ENCODE data around the gene KIAA1217.

KIAA1217 gene

DNA sequence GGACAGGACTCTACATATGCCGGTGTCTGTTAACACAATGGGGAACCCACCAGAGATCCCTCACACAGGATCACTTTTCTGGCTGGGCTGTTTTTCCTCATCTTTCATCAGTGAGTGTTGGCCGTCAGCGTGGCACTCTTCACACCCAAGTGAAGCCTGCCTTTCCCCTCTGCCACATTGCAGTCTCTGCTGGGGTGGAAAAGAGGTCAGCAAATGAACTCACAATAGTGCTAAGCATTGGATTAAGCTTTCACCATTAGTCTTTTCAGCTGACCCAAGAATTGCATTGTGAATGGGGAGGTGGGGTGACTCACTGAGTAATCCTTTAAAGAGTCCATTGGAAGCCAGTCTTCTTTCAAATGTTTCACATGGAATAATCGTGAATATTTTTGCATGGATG, 143.0 kb downstream of the KIAA1217 start:
- TF ChIP-seq, protein P1, sequence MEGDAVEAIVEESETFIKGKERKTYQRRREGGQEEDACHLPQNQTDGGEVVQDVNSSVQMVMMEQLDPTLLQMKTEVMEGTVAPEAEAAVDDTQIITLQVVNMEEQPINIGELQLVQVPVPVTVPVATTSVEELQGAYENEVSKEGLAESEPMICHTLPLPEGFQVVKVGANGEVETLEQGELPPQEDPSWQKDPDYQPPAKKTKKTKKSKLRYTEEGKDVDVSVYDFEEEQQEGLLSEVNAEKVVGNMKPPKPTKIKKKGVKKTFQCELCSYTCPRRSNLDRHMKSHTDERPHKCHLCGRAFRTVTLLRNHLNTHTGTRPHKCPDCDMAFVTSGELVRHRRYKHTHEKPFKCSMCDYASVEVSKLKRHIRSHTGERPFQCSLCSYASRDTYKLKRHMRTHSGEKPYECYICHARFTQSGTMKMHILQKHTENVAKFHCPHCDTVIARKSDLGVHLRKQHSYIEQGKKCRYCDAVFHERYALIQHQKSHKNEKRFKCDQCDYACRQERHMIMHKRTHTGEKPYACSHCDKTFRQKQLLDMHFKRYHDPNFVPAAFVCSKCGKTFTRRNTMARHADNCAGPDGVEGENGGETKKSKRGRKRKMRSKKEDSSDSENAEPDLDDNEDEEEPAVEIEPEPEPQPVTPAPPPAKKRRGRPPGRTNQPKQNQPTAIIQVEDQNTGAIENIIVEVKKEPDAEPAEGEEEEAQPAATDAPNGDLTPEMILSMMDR (IDR thresholded peaks at IDR 0.05; ENCODE audit: borderline replicate concordance, insufficient read depth, low read depth, low read length): no peak
- H3K4me3 ChIP-seq (ENCODE audit: low read depth, low read length): no peak overlapping the region

DNA sequence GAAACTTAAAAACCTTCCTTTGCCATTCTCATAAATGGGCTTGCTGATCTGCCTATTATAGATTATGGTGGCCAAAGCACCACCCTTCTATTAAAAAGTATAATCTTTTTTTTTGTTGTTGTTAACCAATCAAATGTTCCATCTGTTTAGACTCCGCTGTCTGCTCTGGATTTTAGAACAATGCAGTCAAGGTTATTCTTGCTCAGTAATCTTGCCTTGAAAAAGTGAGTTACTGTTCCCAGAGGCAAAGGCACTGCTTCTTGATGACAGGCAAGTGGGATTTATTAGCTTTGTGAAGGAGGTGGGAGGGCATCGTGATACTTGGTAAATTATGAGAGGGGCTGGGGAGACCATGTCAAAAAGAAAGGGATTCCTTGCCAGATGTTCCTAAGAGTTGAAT, 143.5 kb downstream of the KIAA1217 start:
- TF ChIP-seq, protein P1 (IDR thresholded peaks at IDR 0.05; ENCODE audit: borderline replicate concordance, insufficient read depth, low read depth, low read length): no peak
- no peak overlapping the region for H3K4me3 ChIP-seq (ENCODE audit: low read depth, low read length)

DNA sequence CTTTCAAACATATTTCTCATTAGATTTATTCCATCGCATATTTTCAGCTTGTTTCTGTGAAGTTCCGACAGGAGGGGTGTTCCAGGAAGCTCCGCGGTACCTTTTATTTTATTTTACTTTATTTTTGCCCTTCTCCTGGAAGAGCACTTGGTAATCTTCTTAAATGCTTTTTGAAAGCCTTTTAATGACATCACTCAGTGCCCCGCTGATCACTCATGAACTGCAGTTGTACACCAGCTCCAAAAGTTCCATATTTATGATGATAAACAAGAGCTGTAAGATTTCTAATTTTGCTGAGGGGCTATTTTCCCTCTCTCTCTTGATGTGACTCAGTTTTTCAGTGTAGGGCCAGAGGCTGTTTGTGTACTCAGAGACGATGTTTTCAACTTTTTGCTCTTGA, 144.4 kb downstream of the KIAA1217 start:
- TF ChIP-seq, protein P1 (IDR thresholded peaks at IDR 0.05; ENCODE audit: borderline replicate concordance, insufficient read depth, low read depth, low read length): no peak
- no peak overlapping the region for H3K4me3 ChIP-seq (ENCODE audit: low read depth, low read length)

DNA sequence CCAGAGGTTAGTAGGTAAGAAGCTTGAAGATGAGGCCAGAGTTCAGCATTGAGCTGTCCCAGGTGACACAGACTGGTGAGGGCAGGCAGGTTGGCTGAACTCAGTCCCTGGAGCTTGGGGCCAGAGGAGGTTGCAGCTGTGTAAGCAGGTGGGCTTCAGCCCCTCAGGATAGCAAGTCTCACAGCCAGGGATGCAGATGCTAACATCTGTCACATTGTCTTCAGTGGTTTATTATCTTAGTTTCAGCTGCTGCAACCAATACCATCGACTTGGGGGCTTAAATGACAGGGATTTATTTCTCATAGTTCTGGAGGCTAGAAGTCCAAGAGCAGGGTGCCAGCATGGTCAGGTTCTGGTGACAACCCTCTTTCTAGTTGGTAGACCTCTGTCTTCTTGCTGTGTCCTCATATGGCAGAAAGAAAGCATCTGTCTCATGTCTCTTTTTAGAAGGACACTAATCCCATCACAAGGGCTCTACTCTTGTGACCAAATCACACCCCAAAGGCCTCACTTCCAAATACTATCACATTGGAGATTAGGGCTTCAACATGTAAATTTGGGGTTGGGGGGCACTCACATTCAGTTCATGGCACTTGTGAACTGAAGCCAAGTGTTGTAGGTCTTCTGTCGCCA, 146.2 kb downstream of the KIAA1217 start:
- TF ChIP-seq, protein P1 (IDR thresholded peaks at IDR 0.05; ENCODE audit: borderline replicate concordance, insufficient read depth, low read depth, low read length): no peak
- H3K4me3 ChIP-seq (ENCODE audit: low read depth, low read length): no peak overlapping the region

DNA sequence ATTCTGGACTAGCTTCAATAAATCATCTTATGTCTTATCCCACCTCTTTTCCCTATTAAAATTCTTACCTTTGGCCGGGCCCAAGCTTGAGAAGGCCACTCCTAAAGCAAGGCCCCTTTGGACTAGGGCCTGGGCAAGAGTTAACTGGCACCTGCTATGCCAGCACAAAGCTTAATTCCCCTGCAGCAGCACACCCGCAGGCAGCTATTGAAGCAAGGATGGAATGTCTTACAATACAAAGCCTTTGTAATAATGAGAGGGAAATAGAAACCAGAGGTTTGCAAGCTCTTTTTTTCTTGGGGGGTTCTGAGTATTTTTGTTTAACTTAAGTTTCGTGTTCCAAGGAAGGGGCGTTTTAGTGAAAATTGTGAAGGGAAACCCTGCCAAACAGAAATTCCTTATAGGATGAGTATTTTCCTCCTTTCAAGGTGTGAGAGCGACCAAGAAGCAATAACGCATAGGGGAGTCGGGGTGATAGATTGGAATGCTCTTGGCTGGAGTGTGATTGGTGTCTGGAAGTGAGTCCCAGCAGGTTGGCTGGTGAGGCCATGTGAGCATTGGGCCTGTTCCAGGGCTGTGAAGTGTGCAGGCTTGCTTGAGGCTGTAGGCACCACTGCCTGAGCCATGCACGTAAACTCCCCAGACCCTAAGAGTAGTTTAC, 148.5 kb downstream of the KIAA1217 start:
- TF ChIP-seq, protein P1 (IDR thresholded peaks at IDR 0.05; ENCODE audit: borderline replicate concordance, insufficient read depth, low read depth, low read length): no peak
- no peak overlapping the region for H3K4me3 ChIP-seq (ENCODE audit: low read depth, low read length)

DNA sequence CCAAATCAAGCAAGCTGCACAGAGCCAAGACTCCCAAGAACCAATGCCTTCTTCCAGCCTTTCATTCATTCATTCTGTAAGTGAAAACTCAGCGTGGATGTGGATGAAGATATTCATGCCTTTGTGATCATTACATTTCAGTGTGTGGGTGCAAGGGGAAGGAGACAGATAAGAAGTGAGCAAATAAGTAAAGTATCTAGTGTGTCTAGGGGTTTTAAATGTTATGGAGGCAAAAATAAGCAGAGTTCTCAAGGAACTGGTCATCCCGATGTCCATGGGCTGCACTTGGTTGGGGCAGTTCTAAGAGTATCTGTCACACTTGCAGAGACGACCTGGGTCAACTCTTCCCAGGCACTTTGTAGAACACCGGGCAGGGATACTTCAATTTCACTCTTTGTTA, 149.1 kb downstream of the KIAA1217 start:
- TF ChIP-seq, protein P1 (IDR thresholded peaks at IDR 0.05; ENCODE audit: borderline replicate concordance, insufficient read depth, low read depth, low read length): no peak

More for the DNA sequence above, 149.1 kb downstream of the KIAA1217 start:
- H3K4me3 ChIP-seq (ENCODE audit: low read depth, low read length): no peak overlapping the region

All from GM12875 (cell line).